Suprapubic skin (tissue), 4 donors: ENCODE measurements around the gene PIP5K1C. TPM values are rescaled to one million over a fixed set of nuclear protein-coding genes. Genes with fewer than 3 reads are reported as not detected.

ENCODE experiments used
- DNase-seq, 2 donors: peaks; one replicate each; pipeline ENCODE4 v3.0.0-alpha.2; 2019; ENCODE audit warnings: low spot score in 2 of 2
- H3K27ac ChIP-seq: fragments of 200-600 bp; sonication (generic); one replicate; pipeline ENCODE4 v1.5.1; 2019
- H3K27me3 ChIP-seq: fragments of 200-600 bp; sonication (generic); one replicate; pipeline ENCODE4 v1.5.1; 2019
- H3K36me3 ChIP-seq: fragments of 200-600 bp; sonication (generic); one replicate; pipeline ENCODE4 v1.5.1; 2019
- H3K4me1 ChIP-seq: fragments of 200-600 bp; sonication (generic); one replicate; pipeline ENCODE4 v1.5.1; 2019
- H3K4me3 ChIP-seq: fragments of 200-600 bp; sonication (generic); one replicate; pipeline ENCODE4 v1.5.1; 2019; ENCODE audit warnings: mild to moderate bottlenecking
- H3K9me3 ChIP-seq: fragments of 200-600 bp; sonication (generic); one replicate; pipeline ENCODE4 v1.5.1; 2019
- EP300 ChIP-seq: sonication (generic); formaldehyde crosslinking; IDR thresholded peaks from one replicate; pipeline ENCODE4 v1.6.1; 2017; ENCODE audit warnings: antibody characterized with exemption
- POLR2A ChIP-seq, 2 donors: fragments of 450-650 bp; IDR thresholded peaks; one replicate each; pipeline ENCODE4 v1.6.1; 2017; ENCODE audit warnings: antibody characterized with exemption in 2 of 2, mild to moderate bottlenecking in 2 of 2, moderate library complexity in 2 of 2
- POLR2AphosphoS5 ChIP-seq, 3 donors: sonication (generic); formaldehyde crosslinking; IDR thresholded peaks; one replicate each; pipeline ENCODE4 v1.6.1; 2017; ENCODE audit warnings: antibody characterized with exemption in 3 of 3
- WGBS: methylation state at CpG from one replicate; pipeline ENCODE4 v1.1.5; 2018; 5-methylcytosine and 5-hydroxymethylcytosine counted together
- total RNA-seq, 4 donors: library from RNA; depleted of rRNA; stranded (reverse); fragments of >200 nt; gene quantifications; one replicate each; pipeline ENCODE4 v1.1.0, GENCODE V29; 2016
- TF ChIP-seq, protein P1 (sequence below), 2 donors: fragments of 200-600 bp in 1 of 2; fragments of 450-650 bp in 1 of 2; sonication (generic) in 1 of 2; IDR thresholded peaks; one replicate each; pipeline ENCODE4 v1.5.1; 2016 to 2019; ENCODE audit warnings: antibody characterized with exemption in 2 of 2, mild to moderate bottlenecking in 1 of 2, moderate library complexity in 1 of 2

PIP5K1C gene
- total RNA-seq, 4 donors from 2014 or later: 16.5 to 25.7 (median 20.8) TPM

DNA sequence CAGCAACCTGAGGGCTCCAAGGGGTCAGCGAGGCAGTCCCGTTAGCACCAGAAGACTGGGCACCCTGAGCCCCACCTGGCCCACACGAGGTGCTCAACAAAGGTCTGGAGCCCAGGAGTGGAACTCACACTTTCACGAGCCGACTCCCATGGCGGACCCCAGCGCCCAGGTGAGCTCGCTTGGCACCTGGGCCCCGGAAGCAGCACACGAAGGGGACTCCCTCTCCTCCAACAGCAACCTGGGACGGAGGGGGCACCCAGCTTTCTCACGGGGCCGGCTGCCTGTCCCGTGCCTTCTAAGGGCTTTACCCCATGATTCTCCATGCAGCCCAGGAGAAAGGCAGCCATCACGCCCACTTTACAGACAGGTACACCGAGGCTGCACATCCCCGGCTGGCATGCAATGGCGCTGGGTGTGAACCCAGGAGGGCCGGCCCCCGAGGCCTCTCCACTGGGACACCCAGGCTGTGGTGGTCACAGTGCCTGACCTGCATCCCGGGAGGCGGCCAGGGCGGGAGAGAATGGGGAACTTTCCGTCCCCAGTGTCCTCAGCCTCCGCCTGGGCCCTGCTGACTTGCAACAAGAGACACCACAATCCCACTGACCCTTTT lies 5.0 kb downstream of the PIP5K1C start:
- H3K4me1 ChIP-seq: peaks cover 21% of the 10 kb centered on the region
- no peak overlapping the region for H3K27ac ChIP-seq
- H3K4me3 ChIP-seq: no peak overlapping the region
- no peak for DNase-seq
- no peak for TF ChIP-seq POLR2A (IDR thresholded peaks at IDR 0.05)
- no peak for TF ChIP-seq POLR2AphosphoS5 (IDR thresholded peaks at IDR 0.05)
- TF ChIP-seq, protein P1, sequence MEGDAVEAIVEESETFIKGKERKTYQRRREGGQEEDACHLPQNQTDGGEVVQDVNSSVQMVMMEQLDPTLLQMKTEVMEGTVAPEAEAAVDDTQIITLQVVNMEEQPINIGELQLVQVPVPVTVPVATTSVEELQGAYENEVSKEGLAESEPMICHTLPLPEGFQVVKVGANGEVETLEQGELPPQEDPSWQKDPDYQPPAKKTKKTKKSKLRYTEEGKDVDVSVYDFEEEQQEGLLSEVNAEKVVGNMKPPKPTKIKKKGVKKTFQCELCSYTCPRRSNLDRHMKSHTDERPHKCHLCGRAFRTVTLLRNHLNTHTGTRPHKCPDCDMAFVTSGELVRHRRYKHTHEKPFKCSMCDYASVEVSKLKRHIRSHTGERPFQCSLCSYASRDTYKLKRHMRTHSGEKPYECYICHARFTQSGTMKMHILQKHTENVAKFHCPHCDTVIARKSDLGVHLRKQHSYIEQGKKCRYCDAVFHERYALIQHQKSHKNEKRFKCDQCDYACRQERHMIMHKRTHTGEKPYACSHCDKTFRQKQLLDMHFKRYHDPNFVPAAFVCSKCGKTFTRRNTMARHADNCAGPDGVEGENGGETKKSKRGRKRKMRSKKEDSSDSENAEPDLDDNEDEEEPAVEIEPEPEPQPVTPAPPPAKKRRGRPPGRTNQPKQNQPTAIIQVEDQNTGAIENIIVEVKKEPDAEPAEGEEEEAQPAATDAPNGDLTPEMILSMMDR (IDR thresholded peaks at IDR 0.05): no peak
- no peak for TF ChIP-seq EP300
- no peaks in the 10 kb centered on the region for H3K36me3 ChIP-seq
- H3K9me3 ChIP-seq: no peaks in the 10 kb centered on the region
- H3K27me3 ChIP-seq: no peaks in the 10 kb centered on the region
- WGBS: 92% methylated on average over 22 of the region's 25 CpGs

GRCh38 chr19:3694361-3695123 lies 5.7 kb downstream of the PIP5K1C start:
- 87% methylated on average over 22 of the region's 42 CpGs for WGBS
- TF ChIP-seq POLR2AphosphoS5 (IDR thresholded peaks at IDR 0.05) (no peak), EP300 (no peak), POLR2A (IDR thresholded peaks at IDR 0.05) (no peak)
- TF ChIP-seq, protein P1 (IDR thresholded peaks at IDR 0.05): no peak
- Histone ChIP-seq H3K4me1 (peaks cover 20% of the 10 kb centered on the region), H3K27ac (no peak overlapping the region), H3K4me3 (no peak overlapping the region), H3K27me3 (no peaks in the 10 kb centered on the region), H3K9me3 (no peaks in the 10 kb centered on the region), H3K36me3 (no peaks in the 10 kb centered on the region)
- DNase-seq: no peak

DNA sequence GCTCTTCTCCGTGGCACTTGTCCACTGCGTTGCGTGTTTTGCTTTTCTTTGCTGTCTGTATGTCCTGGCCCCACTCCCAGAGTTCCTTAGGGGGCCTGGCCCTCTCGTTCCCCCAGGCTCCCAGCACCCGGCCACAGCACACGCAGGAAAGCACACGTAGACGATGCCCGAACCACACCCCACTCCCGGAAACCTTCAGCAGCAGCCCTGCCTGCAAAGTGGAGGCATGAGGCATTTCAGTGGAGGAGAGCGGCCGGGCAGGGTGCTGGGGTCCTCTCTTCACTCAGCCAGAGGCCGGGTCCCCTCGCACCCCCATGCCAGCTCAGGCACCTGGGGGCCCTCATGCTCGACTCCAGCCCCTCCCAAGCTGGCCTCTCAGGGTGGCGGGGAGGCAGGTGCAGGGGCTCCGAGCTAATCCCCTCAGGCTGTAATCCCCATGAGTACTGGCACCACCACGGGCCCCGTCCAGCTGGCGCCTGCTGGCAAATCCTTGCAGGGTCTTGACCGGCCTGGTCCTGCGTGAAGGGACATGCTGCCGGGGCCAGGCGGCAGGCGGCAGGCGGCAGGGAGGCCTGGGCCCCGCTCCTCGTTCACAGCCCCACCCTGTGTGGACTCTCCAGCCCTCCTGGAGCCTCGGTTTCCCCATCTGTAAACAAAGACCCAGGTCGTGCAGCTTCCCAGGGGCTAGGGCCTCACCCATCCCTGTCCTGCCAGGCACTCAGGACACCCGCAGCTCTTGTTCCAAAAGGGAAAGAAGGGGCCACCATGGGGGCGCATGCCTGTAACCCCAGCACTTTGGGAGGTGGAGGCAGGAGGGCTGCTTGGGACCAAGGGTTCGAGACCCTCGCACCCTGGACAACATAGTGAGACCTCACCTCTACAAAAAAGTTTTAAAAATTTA lies 7.0 kb downstream of the PIP5K1C start:
- 94% methylated on average over 19 of the region's 34 CpGs for WGBS
- TF ChIP-seq EP300 (no peak), POLR2AphosphoS5 (IDR thresholded peaks at IDR 0.05) (no peak), POLR2A (IDR thresholded peaks at IDR 0.05) (no peak)
- TF ChIP-seq, protein P1 (IDR thresholded peaks at IDR 0.05): no peak
- Histone ChIP-seq H3K27me3 (no peaks in the 10 kb centered on the region), H3K9me3 (no peaks in the 10 kb centered on the region), H3K4me1 (peaks cover 10% of the 10 kb centered on the region), H3K36me3 (no peaks in the 10 kb centered on the region), H3K4me3 (no peak overlapping the region), H3K27ac (no peak overlapping the region)
- DNase-seq: no peak

- Histone ChIP-seq H3K9me3 (no peaks in the 10 kb centered on the region), H3K36me3 (no peaks in the 10 kb centered on the region), H3K4me3 (no peak overlapping the region), H3K27me3 (no peaks in the 10 kb centered on the region), H3K4me1 (peaks cover 13% of the 10 kb centered on the region), H3K27ac (no peak overlapping the region)
- DNase-seq: peak in 1 of 2 donors; percentile 63
- TF ChIP-seq POLR2A (IDR thresholded peaks at IDR 0.05) (no peak), EP300 (no peak)
- TF ChIP-seq, protein P1 (IDR thresholded peaks at IDR 0.05): peak in 1 of 2 donors; percentile 56
- WGBS: 93% methylated on average over 19 of the region's 25 CpGs
Measured at GRCh38 chr19:3692141-3693024, 7.9 kb downstream of the PIP5K1C start.
